IPS-15b (cell line): ENCODE results near the gene UCMA.

Source experiments
- H3K27me3 ChIP-seq: one replicate; pipeline ENCODE4 v1.6.1; 2013; ENCODE audit warnings: low read length; ENCODE audit not compliant: control insufficient read depth, insufficient read depth
- H3K36me3 ChIP-seq: one replicate; pipeline ENCODE4 v1.6.1; 2013; ENCODE audit warnings: low read length; ENCODE audit not compliant: control insufficient read depth, insufficient read depth
- H3K4me1 ChIP-seq: one replicate; pipeline ENCODE4 v1.6.1; 2013; ENCODE audit warnings: mild to moderate bottlenecking, low read length; ENCODE audit not compliant: control insufficient read depth, insufficient read depth
- H3K4me3 ChIP-seq: one replicate; pipeline ENCODE4 v1.5.1; 2013; ENCODE audit warnings: low read depth, low read length
- H3K9ac ChIP-seq: one replicate; pipeline ENCODE4 v1.6.1; 2013; ENCODE audit warnings: low read depth, mild to moderate bottlenecking, low read length
- H3K9me3 ChIP-seq: one replicate; pipeline ENCODE4 v1.6.1; 2013; ENCODE audit warnings: mild to moderate bottlenecking, low read length; ENCODE audit not compliant: control insufficient read depth, insufficient read depth

The UCMA gene

DNA sequence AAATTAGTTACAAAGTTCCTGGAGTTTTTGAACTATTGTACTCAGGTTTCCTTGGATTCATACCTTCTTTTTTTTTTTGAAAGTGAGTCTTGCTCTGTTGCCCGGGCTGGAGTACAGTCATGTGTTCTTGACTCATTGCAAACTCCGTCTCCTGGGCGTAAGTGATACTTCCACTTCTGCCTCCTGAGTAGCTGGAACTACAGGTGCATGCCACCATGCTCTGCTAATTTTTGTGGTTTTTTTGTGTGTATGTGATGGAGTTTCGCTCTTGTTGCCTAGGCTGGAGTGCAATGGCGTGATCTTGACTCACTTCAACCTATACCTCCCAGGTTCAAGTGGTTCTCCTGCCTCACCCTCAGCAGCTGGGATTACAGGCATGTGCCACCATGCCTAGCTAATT lies 50.5 kb downstream of the UCMA start:
- Histone ChIP-seq H3K9me3 (no peaks in the 10 kb centered on the region), H3K4me3 (no peak overlapping the region), H3K9ac (no peak overlapping the region), H3K36me3 (peaks cover 60% of the 10 kb centered on the region), H3K27me3 (no peaks in the 10 kb centered on the region), H3K4me1 (no peaks in the 10 kb centered on the region)

DNA sequence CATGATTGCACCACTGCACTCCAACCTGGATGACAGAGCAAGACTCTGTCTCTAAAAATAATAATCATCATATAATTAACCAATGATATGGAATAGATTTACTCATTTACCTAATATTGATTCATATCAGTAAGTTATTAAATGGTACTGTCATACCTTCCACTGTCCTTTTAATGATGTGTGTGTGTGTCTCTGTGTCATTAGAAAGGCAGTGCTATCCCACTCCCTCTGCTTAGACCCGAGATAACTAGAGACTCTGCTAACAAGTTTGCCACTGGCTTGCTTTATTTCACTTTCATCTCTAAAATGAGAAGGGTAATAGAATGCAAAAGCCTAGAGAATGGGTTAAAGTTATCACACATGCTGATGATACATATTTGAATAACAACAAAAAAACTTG lies 51.8 kb downstream of the UCMA start:
- Histone ChIP-seq H3K27me3 (no peaks in the 10 kb centered on the region), H3K4me1 (no peaks in the 10 kb centered on the region), H3K9me3 (no peaks in the 10 kb centered on the region), H3K36me3 (peaks cover 63% of the 10 kb centered on the region), H3K4me3 (no peak overlapping the region), H3K9ac (no peak overlapping the region)

DNA sequence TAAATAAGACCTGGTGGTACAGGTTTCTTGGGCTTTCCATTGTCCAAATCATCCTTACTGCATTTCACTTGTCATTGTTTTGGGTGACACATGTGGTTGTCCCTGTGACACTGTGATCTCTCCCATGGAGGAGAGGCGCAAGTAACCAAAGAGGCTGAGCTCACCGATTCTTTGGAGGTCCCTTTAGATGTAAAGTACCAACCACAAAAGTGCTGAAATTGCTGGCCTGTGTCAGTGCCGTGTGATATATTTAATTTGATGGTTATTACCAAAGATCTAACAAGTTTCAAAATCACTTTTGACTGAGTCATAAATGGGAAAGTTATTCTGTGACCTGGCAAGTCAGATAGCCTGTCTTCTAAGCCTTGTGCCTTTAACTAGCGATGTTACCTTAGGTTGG lies 53.4 kb downstream of the UCMA start:
- no peak overlapping the region for H3K9ac ChIP-seq
- no peak overlapping the region for H3K4me3 ChIP-seq
- no peaks in the 10 kb centered on the region for H3K27me3 ChIP-seq
- peaks cover 66% of the 10 kb centered on the region for H3K36me3 ChIP-seq
- H3K4me1 ChIP-seq, result no peaks in the 10 kb centered on the region
- no peaks in the 10 kb centered on the region for H3K9me3 ChIP-seq

DNA sequence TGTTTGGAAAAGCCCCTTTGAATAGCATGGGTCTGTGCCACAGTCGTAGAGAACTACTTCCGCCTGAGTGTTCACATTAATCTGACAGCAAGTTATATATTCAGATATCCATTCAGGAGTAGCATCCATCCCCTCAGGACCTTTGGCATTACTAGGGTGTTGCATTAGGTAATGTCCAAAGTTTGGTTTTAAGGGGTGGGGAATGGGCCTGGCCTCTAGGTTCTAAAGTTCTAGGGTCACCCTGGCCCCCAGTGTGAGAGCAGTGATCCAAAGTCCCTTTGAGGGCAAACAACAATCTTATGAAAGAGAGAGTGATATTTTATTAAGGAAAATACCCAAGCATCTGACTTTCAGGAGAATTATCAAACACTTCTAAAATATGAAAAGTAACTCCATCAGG lies 60.6 kb downstream of the UCMA start:
- no peaks in the 10 kb centered on the region for H3K4me1 ChIP-seq
- H3K9me3 ChIP-seq, result no peaks in the 10 kb centered on the region
- H3K9ac ChIP-seq, result no peak overlapping the region
- no peaks in the 10 kb centered on the region for H3K27me3 ChIP-seq
- H3K4me3 ChIP-seq, result no peak overlapping the region
- peaks cover 40% of the 10 kb centered on the region for H3K36me3 ChIP-seq
